HG03378 (cell line): ENCODE data around the gene TTC28.

ENCODE experiments used
- ATAC-seq: cut with Tn5 transposase; IDR thresholded peaks from one replicate; pipeline ENCODE4 v1.9.1; 2021; ENCODE audit warnings: mild to moderate bottlenecking, moderate library complexity; ENCODE audit not compliant: unreplicated experiment

TTC28 gene

DNA sequence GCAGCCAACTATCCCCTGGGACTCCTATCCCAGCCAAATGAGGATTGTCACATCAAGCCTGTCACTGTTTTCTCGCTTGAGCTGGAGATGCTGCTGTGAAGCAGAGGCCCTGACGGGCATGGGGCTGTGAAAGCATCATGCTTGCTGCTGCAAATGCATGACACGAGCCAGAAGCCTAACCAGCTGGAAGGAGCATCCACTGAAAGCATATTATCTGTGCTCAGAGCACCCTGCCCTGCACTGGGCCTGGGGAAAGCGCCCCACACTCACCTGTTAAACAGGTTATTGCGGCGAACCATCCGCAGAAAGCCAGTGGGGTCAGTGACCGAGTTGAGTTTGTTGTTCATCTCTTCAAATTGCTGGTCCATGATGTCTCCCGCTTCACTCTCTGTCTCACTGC is 649.7 kb downstream of the TTC28 start:
- no peak for ATAC-seq

- no peak for ATAC-seq
Measured at GRCh38 chr22:28029201-28029948, 650.3 kb downstream of the TTC28 start.

GRCh38 chr22:28027453-28028448 is 651.9 kb downstream of the TTC28 start:
- ATAC-seq: no peak

GRCh38 chr22:28025866-28026575 is 653.6 kb downstream of the TTC28 start:
- no peak for ATAC-seq

- ATAC-seq: no peak
Measured at GRCh38 chr22:28025333-28025732, 654.3 kb downstream of the TTC28 start.

DNA sequence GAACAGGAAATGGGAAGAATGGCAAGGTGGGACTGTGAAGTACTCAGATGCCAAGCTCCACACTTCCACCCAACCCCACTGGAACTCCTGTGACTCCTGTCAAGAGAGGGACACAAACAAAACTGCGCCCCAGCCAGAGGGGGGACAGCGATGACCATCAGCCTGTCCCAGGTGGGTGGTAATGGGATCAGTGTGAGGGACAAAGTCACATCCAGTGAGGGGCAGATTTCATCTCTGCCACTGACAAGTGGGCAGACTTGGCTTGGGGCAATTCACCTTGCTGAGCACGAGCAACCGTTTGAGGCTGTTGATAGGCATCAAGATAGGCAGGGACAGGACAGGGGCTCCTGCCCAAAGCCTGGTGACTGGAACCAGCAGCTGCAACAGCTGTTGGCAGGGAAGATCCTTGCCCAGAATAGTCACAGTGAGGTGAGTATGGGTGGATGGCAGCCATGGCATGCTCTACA is 655.2 kb downstream of the TTC28 start:
- ATAC-seq: no peak

GRCh38 chr22:28023774-28024173 is 655.9 kb downstream of the TTC28 start:
- no peak for ATAC-seq

GRCh38 chr22:28023036-28023435 is 656.6 kb downstream of the TTC28 start:
- no peak for ATAC-seq

DNA sequence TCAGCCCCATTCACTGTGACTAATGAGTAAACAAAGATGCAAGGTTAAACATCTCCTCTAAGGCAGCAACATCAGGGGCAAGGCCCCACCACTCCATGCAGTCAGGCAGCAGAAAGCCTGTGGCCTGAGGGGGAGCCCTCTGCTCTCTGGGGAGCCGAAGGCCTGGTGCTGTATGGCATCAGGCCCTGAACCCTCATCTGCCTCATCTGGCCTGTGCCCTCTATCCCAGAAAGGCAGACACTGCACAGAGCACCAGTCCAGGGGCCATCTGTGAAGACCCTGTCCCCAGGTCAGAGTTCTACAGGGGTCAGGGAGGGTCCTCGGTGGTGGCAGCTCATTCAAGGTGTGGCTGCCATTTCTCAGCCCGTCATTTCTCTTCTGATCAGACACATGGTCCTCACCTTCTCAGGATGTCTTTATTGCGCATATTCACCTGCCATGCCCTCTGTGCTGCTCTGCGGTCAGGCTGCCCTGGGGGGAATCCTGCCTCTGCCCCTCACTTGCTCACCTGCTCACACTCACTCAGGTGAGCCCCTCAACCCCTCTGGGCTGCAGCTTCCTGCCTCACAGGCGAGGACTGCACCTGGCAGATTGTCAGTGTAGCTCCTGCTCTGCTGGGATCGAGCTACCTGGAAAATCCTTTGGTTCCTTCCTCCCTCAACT is 657.5 kb downstream of the TTC28 start:
- no peak for ATAC-seq

DNA sequence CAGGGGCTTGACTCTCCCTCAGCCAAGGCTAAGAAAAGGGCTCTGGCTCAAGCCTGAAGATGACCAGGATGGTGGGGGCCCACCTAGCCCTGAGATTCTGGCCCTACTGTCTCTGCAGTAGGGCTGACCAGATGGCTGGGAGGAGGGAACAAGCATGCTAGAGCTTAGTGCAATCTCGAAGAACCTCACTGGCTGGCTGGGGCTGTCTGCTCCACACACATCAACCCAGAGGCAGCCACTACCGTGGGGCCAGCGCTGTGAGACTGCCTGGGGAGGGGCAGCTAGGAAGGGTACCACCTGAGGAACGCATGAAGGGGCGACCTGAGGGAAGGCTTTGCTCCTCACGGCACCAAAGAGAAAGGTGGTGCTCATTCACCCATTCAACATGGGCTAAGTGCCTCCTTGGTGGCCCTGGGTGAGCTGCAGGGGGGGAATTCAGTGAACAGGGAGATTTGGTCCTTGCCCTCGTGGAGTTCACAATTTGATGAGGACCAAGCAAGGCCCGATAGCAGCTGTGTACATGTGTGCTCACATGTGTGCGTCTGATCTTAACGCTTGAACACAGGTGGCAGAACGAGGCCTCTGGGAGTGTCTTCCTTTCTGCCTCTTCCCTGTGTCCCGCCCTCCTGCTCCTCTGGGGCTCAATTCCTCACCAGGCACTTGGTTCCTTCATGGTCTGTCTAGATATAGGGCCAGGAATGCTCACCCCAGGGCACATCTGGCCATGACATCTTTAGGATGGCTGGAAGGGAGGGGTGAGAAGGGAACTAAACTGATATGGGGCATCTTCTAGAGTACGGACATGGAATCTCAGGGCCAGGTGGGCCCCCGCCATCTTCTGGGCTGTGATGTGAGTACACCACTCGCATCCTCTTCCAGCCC is 658.3 kb downstream of the TTC28 start:
- ATAC-seq: no peak

DNA sequence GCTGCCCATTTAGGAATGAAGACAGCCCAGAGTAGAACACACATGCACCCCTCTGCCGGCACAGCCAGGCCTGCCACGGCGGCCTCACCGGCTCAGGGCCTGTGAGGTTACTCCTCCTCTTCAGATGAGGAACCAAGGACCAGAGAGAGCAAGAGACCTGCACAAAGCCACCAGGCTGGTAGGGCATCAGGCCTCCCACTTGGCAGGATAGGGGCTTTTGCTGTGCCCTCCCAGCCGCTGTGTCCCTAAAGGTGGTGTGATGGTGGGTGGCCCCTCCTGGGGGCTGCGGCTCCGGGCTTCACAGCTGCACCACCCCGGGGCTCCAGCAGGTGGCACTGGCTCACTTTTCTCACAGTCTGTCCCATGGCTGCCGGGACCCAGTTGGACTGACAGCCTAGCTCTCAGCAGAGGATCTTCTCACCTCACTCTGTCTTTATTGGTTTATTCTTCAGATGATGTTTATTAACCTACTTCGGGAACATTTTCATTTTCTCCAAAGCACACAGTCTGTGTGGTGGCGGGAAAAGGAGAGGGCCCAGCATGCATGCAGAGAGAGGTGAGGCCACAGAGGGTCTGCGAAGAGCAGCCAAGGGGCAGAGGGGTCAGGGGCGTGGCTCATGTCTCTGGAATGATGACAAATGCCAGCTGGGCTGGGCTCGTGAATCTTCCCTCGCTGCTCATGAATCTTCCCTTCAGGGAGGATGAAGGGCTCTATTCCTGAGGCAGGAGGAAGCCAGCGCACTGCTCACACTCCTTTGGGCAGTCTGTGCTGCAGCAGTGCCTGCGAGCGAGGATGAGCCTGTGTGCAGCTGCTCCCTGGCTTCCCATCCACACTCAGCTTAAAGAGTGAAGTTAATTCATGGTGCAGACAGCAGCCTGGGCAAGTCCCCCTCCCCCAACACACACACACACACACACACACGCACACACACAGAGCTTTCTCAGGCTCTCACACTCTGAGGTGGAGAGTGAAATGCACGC is 659.5 kb downstream of the TTC28 start:
- no peak for ATAC-seq

- no peak for ATAC-seq
Measured at GRCh38 chr22:28019360-28019759, 660.3 kb downstream of the TTC28 start.

DNA sequence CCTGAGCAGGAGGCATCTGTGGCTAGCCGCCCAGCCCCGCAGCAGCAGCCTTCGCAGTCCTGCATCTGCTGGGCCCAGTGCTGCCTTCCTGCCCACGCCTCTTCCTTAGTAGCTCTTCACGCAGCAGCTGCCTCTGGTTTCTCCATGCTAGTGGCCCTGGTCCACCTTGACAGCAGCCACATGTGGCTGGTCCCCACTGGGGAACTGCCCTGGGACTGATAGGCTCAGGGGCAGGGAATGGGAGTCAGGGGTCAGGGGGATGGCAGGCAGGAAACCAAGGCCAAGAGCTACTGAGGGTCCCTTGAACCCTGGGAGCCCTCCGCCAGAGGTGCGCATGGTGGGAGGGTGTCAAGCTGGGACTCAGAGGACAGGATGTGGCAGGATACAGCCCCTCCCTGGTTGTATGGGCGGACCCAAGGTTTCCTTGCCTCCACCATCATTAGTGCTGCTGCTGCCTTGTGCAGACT is 661.1 kb downstream of the TTC28 start:
- ATAC-seq: no peak

DNA sequence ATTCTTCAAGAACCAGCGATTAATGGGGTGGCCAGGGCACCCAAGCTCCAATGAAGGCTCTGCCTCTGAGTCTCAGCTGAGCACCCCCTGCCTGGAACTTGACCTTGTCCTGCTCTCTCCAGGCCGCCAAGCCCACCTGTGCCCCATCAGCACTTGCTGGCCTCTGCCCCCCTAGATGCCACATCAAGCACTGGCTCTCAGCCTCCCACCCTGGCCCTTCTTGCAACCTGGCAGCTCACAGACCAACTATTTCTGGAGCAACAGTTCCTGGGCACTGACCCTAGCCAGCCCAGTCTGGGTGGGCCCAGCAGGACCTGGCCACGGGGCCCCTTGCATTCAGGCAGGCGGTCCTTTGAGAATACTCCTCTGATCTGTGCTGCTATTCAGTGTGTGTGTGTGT is 661.8 kb downstream of the TTC28 start:
- ATAC-seq: no peak

DNA sequence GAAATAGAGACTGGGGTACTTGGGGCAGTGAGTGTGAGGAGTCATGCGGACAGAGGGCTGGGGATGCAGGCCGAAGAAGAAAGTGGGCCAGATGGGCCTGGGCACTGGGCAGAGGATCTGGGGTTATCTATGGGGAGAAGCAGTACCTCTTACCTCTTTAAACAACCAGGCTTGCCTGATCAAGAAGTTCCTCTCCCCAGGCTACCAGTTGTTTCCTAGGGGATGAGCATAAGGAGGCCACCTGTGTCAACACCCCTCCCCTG is 662.2 kb downstream of the TTC28 start:
- no peak for ATAC-seq

DNA sequence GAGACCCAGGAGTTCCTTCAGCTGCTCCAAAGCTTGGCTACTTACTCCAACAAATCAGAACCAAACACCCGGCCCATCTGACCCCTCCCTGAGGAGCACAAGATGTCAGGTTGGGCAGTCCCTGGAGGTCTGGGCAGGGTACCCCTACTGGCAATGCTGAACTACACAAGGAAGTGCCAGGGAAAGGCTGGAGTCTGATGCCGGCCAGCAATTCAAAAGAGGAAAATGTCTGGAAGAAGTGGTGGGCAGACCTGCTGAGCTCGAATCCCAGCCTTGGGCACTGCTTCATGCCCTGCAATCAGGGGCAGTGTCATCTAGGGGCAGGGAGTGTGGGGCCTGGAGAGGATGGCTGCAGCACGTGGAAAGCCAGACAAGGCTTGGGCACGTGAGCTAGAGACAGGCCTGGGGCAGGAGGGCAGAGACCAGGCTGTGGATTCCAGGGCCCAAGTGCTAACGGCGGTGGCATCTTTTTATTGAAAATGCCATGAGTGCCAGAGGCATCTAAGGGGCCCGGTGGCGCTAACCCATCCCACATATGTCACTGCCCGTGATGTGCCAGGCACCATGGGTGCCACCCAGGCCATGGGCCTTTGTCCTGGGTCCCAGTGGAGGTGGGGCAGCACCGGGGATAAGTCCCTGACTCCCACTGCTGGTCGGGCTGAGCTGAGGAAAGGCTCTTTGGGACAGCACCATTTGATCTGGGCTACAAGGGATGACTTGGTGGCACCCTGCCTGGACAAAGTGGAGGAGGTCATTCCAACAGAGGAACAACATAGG is 662.7 kb downstream of the TTC28 start:
- no peak for ATAC-seq

DNA sequence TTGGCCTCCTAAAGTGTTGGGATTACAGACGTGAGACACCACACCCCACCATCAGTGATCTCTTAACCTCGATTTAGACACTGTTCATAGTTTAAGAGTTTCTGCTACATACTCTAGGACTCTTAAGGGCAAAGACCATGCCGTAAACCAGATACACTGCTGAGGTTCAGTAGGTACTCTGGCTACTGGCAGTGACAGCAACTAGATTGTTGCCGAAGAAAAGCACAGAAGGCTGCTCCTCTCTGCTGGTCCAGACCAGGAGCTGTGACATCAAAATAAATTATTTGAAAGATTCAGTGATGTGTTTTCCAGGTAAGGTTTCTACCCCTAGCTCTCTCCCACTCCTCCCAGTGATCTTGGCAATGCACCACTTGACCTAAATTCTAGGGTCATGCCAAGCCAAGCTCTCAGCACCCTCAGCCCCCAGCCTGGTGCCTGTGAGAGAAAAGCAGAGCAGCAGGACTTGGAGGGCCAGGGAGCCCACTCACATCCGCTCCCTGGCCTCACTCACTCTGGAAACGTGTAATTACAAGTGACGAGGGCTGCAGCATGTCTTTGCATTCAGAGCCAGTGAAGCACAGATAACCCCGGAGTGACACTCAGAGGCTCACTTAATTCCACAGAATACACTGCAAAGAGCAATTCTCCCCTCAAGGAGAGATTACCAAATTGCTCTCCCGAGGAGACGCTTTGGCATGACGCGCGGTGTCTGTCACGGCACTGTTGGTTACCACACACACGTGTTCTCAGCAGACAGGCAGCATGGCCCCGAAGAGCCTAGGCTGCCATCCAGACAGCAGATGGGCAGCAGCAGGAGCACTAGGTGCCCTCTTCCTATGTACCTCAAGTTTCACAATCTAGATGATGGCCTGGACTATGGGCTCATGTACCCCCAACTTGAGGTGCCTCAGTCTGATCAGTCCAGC is 663.7 kb downstream of the TTC28 start:
- ATAC-seq: no peak
